SHP77 (cell line): ENCODE measurements around the gene CENPE.

ENCODE experiments used
- DNase-seq, 2 experiments: peaks; one replicate each; lab custom pipeline; 2025; lab: John Stamatoyannopoulos, UW

The CENPE gene

GRCh38 chr4:103075435-103075893 is 122.7 kb downstream of the CENPE start:
- no peak for DNase-seq

- no peak for DNase-seq
These were observed 123.3 kb downstream of the CENPE start for GRCh38 chr4:103074744-103075434.

GRCh38 chr4:103073792-103074438 is 124.2 kb downstream of the CENPE start:
- DNase-seq: no peak

GRCh38 chr4:103067841-103068547 is 130.1 kb downstream of the CENPE start:
- no peak for DNase-seq

GRCh38 chr4:103060453-103061148 is 137.5 kb downstream of the CENPE start:
- DNase-seq: no peak
